Activated naive CD8-positive, alpha-beta T cell treated with anti-CD3 and anti-CD28 coated beads, Interleukin-2, amount 10 ng/mL, durations not matched to agents 7 days and 5 days (primary cell): ENCODE measurements around the gene ARFGAP1. TPM values are rescaled to one million over a fixed set of nuclear protein-coding genes. Genes with fewer than 3 reads are reported as not detected.
"Not testable (repeated sequence)": the region's sequence is repeated elsewhere in the genome, so short reads cannot be mapped to it uniquely, and the experiment has no call there.

ENCODE experiments used
- ATAC-seq: fragments of 150-1000 bp; cut with Tn5 transposase; one replicate; pipeline ENCODE4 v1.10.0; 2021; ENCODE audit warnings: low read depth, moderate library complexity
- POLR2A ChIA-PET: fragments of 350-600 bp; sonication (Branson Sonifier 250); formaldehyde crosslinking; loops from one replicate; lab custom pipeline; 2021; ENCODE audit warnings: antibody characterized with exemption; lab: Charles Lee
- DNase-seq: peaks from one replicate; pipeline ENCODE4 v3.0.0; 2021
- H3K27ac Mint-ChIP-seq: one replicate; pipeline ENCODE4 v1.8.0; 2022; ENCODE audit warnings: mild to moderate bottlenecking, mixed read lengths
- H3K27me3 Mint-ChIP-seq: one replicate; pipeline ENCODE4 v1.8.0; 2022; ENCODE audit warnings: mild to moderate bottlenecking, moderate library complexity, mixed read lengths
- H3K36me3 Mint-ChIP-seq: one replicate; pipeline ENCODE4 v1.8.0; 2021; ENCODE audit warnings: mild to moderate bottlenecking, mixed read lengths
- H3K4me1 Mint-ChIP-seq: one replicate; pipeline ENCODE4 v1.8.0; 2021; ENCODE audit warnings: mixed read lengths
- H3K4me3 Mint-ChIP-seq: one replicate; pipeline ENCODE4 v1.8.0; 2022; ENCODE audit warnings: mild to moderate bottlenecking, moderate library complexity, mixed read lengths
- H3K9me3 Mint-ChIP-seq: one replicate; pipeline ENCODE4 v1.8.0; 2021; ENCODE audit warnings: mixed read lengths
- microRNA-seq: library from miRNA; unstranded; fragments of <30 nt; microRNA quantifications from one replicate; pipeline ENCODE4 v1.2.0, GENCODE V29; 2022
- total RNA-seq, 2 experiments: library from RNA; stranded (reverse); gene quantifications; one replicate each; pipeline ENCODE4 v1.2.3, GENCODE V29; 2021

ARFGAP1 gene
- total RNA-seq, 2 experiments from 2014 or later: 86.1 to 87.6 TPM

- Mint-ChIP-seq H3K4me1 (no peaks in the 10 kb centered on the region), H3K27ac (no peak overlapping the region), H3K36me3 (peaks cover 2% of the 10 kb centered on the region), H3K27me3 (peaks cover 14% of the 10 kb centered on the region), H3K9me3 (peaks cover 10% of the 10 kb centered on the region), H3K4me3 (no peak overlapping the region)
- DNase-seq (no peak), ATAC-seq (no peak)
- POLR2A ChIA-PET: no interaction called here
Measured at GRCh38 chr20:63334356-63334755, 61.7 kb downstream of the ARFGAP1 start.

GRCh38 chr20:63335060-63335459 lies 62.4 kb downstream of the ARFGAP1 start:
- ATAC-seq, DNase-seq, H3K4me3 Mint-ChIP-seq, H3K27ac Mint-ChIP-seq, H3K4me1 Mint-ChIP-seq, H3K36me3 Mint-ChIP-seq, POLR2A ChIA-PET: not testable (repeated sequence)
- Mint-ChIP-seq H3K9me3 (peaks cover 13% of the 10 kb centered on the region), H3K27me3 (peaks cover 14% of the 10 kb centered on the region)

- POLR2A ChIA-PET: no interaction called here
- no peak overlapping the region for H3K4me3 Mint-ChIP-seq
- DNase-seq (no peak), ATAC-seq (no peak)
- peaks cover 14% of the 10 kb centered on the region for H3K27me3 Mint-ChIP-seq
- H3K4me1 Mint-ChIP-seq: no peaks in the 10 kb centered on the region
- peaks cover 2% of the 10 kb centered on the region for H3K36me3 Mint-ChIP-seq
- no peak overlapping the region for H3K27ac Mint-ChIP-seq
- peaks cover 13% of the 10 kb centered on the region for H3K9me3 Mint-ChIP-seq
Measured at GRCh38 chr20:63335711-63336110, 63.1 kb downstream of the ARFGAP1 start.

DNA sequence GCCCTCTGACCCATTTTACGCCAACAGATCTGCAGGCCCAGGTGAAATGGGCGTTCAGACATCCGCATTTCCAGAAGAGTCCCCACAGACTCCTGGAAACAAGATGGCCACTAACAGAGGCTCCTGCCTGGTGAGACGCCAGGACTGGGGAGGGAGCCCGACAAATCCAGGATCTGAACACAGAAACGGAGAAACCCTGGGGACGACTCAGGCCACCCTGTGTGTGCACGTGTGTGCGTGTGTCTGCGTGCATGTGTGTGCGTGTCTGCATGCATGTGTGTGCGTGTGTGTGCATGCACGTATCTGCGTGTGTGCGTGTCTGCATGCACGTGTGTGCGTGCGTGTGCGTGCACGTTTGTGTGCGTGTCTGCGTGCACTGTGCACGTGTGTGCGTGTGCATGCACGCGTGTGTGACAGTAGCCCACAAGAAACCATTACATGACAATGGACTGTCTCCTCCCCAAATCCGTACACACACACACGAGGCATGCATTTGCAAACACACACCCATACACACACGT lies 63.7 kb downstream of the ARFGAP1 start:
- no peak for ATAC-seq

GRCh38 chr20:63337786-63338420 lies 65.3 kb downstream of the ARFGAP1 start:
- no peak overlapping the region for H3K27ac Mint-ChIP-seq
- H3K9me3 Mint-ChIP-seq: peaks cover 8% of the 10 kb centered on the region
- peaks cover 12% of the 10 kb centered on the region for H3K27me3 Mint-ChIP-seq
- H3K4me1 Mint-ChIP-seq: no peaks in the 10 kb centered on the region
- no peak overlapping the region for H3K4me3 Mint-ChIP-seq
- no peaks in the 10 kb centered on the region for H3K36me3 Mint-ChIP-seq
- POLR2A ChIA-PET: no interaction called here
- no peak for DNase-seq
- no peak for ATAC-seq

More for the DNA sequence above, 63.7 kb downstream of the ARFGAP1 start:
- Mint-ChIP-seq H3K9me3 (peaks cover 14% of the 10 kb centered on the region), H3K4me3 (no peak overlapping the region), H3K27ac (no peak overlapping the region), H3K27me3 (peaks cover 14% of the 10 kb centered on the region), H3K36me3 (peaks cover 2% of the 10 kb centered on the region), H3K4me1 (no peaks in the 10 kb centered on the region)
- POLR2A ChIA-PET: no interaction called here
- DNase-seq: no peak

Small RNA genes lying within 50 kb of the gene (microRNA-seq; reads per million reads assigned to microRNA genes)
- gene MIR3196 (not detected), gene MIR4326 (4.9 reads per million)

Other genes starting within 250 kb of the ARFGAP1 start
- 10 to 100 TPM; 38.0 to 41.2 TPM for gene YTHDF1, start 56.7 kb upstream of the ARFGAP1 start, total RNA-seq
- not detected for gene BIRC7, start 36.9 kb upstream of the ARFGAP1 start, total RNA-seq
- gene NKAIN4, start 18.4 kb upstream of the ARFGAP1 start, total RNA-seq: not detected
- gene COL20A1, start 20.4 kb downstream of the ARFGAP1 start, total RNA-seq: under 1 TPM in 1 of 2 experiments, not detected in 1; 0.26 TPM
- not detected for gene CHRNA4, start 88.5 kb downstream of the ARFGAP1 start, total RNA-seq
- gene KCNQ2, start 199.8 kb downstream of the ARFGAP1 start, total RNA-seq: under 1 TPM; 0.19 to 0.37 TPM
- under 1 TPM in 1 of 2 experiments, not detected in 1; 0.26 TPM for gene EEF1A2, start 226.3 kb downstream of the ARFGAP1 start, total RNA-seq
- 100 to 1,000 TPM; 242 to 248 TPM for gene PPDPF, start 248.0 kb downstream of the ARFGAP1 start, total RNA-seq